GM18951 (cell line): ENCODE data around the gene RPS6KA5.
"Not testable (repeated sequence)": the region's sequence is repeated elsewhere in the genome, so short reads cannot be mapped to it uniquely, and the experiment has no call there.

Experiments used
- POLR2A ChIP-seq: IDR thresholded peaks from 4 replicates; pipeline ENCODE4 v1.6.1; 2011; ENCODE audit warnings: mild to moderate bottlenecking; ENCODE audit not compliant: insufficient read length, insufficient read depth; ENCODE audit errors: extremely low read depth
- in situ Hi-C: fragments of 300-500 bp; cut with MboI; formaldehyde crosslinking; loops from one replicate; pipeline ENCODE4 v1.12.0; 2022; ENCODE audit warnings: low sequenced_read_pairs, mixed read lengths, inconsistent platforms; ENCODE audit not compliant: unreplicated experiment

RPS6KA5 gene

GRCh38 chr14:90971687-90972086 lies 88.8 kb downstream of the RPS6KA5 start:
- TF ChIP-seq POLR2A = no peak
- in situ Hi-C loops = no loop called here

DNA sequence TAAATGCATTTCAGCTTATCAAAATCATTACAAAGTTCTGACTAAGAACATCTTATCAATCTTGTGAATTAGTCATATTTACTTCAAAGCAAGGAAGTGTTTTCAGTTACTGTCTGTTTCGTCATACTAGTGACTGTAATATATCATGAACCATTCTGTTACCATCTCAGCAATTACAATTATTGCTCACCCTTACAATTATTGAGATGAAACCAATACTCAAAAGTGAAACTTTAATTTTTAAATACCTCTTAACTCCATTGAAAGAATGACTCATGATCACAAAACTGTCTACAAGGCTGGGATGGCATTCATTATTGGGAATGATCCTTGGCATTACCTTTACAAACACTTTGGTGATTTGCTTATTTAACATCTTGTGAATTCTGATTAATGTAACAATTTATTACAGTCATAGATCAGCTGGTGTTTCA lies 90.3 kb downstream of the RPS6KA5 start:
- in situ Hi-C loops = no loop called here
- no peak for TF ChIP-seq POLR2A

- in situ Hi-C loops = no loop called here
- TF ChIP-seq POLR2A = no peak
Observed at GRCh38 chr14:90969531-90970166, 90.8 kb downstream of the RPS6KA5 start.

DNA sequence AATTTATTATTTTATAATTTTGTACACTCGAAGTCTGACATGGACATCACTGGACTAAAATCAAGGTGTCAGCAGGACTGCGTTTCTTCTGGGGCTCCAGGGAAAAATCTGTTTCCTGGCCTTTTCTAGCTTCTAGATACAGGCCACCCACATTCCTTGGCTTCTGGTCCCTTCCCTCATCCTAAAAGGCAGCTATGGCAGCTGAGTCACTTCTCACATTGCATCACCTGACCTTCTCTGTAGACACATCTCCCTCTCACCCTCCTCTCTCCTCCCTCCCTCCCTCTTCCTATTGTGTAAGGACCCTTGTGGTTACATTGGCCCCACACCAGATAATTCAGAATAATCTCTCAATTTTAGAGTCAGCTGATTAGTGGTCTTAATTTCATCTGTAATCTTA lies 92.4 kb downstream of the RPS6KA5 start:
- TF ChIP-seq POLR2A = no peak
- in situ Hi-C loops = no loop called here

GRCh38 chr14:90966493-90966892 lies 93.9 kb downstream of the RPS6KA5 start:
- in situ Hi-C loops = no loop called here
- TF ChIP-seq POLR2A = no peak

DNA sequence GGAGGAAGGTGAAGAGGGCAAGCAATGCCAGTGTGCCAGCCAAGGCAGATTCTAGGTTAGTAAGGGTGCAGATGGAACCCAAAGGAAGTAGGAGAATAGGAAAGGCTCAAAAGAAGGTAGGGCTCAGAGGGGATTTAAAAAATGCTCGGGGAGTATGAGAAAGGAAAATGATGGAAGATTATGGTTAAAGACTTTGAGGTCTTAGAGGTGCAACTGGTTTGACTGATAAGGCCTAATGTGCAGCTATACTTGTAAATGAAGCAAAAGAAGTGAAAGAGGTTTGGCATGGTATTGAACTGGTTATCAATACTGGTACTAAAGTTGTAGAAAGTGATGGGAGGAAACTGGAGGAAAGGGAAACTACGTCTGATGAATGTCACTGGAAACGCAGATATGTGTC lies 94.7 kb downstream of the RPS6KA5 start:
- in situ Hi-C loops = no loop called here
- no peak for TF ChIP-seq POLR2A

DNA sequence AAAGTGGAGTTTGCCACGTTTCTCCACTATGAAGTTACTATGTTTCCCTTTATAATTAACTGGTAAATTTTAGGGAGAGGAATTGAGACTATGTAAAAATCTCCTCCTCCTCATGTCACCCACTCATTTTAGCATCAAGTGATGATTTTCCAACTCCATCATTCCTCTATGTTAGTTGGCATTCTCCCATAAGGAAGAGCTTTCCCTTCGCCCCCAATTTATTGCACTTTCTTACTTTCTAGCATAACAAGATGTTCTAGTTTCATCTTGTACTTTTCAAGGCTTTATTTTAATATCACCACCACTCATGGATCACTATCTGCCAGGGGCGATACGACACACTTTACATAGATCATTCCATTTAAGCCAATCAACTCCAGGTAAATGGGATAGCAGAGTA lies 97.1 kb downstream of the RPS6KA5 start:
- TF ChIP-seq POLR2A = no peak
- in situ Hi-C loops = no loop called here

DNA sequence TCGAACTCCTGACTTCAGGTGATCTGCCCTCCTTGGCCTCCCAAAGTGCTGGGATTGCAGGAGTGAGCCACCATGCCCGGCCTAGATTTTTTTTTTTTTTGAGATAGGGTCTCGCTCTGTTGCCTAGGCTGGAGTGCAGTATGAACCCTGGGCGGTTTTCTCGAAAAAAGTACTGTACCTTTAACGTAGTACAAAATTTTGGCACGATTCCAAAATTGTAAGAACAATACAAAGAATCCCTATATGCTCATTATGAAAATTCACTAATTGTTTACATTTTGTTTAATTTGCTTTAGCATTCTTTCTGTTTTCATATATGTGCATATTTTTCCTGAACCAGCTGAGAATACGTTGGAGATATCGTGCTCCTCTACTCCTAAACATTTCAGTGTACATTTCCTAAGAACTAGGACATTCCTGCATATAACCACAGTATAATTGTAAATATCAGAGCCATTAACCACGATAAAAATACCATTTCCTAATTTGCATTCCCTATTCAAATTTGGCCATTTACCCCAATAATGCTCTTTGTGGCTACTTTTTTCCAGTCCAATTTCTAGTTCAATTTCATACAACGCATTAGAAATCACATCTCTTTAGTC lies 97.8 kb downstream of the RPS6KA5 start:
- no peak for TF ChIP-seq POLR2A
- in situ Hi-C loops = no loop called here

DNA sequence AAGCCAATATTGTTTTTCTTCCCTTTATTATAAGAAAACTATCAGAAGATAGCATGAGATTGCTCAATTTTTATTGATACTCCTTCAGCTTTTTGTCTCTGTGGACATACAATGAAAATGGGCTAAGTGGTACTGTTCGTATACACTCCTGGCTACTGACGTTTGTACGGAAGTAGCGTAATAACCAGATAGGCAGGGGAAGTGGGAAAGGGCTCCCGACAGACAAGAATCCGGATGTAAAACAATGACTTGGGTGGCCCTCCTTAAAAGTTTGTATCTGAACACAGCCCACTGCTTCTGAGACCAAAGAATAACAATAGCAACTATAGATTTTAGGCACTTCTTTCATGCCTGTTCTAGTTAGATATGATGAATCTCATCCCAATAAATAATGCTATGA lies 99.6 kb downstream of the RPS6KA5 start:
- no peak for TF ChIP-seq POLR2A
- in situ Hi-C loops = no loop called here

DNA sequence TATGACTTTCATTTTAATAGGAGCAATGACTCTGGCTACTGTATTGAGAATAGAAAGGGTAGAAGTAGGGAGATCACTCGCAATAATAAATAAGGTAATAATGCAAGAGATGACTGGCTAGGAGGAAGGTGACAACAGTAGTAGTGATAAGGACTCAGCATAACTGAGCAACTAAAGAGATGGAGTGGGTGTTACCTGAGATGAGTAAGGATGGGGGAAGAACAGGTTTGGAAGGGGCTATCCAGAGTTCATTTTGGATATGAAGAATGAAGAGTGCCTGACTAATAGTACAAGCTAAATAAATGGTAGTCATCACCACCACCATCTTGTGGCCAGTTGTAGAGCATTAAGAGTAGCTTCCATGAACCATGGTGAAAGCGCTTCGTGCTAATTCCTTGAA lies 101.1 kb downstream of the RPS6KA5 start:
- no peak for TF ChIP-seq POLR2A
- in situ Hi-C loops = no loop called here

DNA sequence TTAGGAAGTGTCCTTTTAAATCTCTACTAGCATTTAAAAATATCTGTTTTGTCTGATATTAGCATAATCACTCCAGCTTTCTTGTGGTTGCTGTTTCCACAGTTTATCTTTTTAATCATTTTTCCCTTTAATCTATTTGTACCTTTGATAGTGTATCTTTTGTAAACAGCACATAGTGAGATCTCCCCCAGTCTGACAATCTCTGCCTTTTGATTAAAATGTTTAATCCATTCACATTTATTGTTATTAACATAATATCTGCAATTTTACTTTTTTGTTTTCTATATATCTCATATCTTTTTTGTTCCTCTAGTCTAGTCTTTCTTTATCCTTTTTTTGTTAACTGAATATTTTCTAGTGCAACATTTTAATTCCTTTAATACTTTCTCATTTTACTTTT lies 104.2 kb downstream of the RPS6KA5 start:
- in situ Hi-C loops = no loop called here
- TF ChIP-seq POLR2A = no peak

DNA sequence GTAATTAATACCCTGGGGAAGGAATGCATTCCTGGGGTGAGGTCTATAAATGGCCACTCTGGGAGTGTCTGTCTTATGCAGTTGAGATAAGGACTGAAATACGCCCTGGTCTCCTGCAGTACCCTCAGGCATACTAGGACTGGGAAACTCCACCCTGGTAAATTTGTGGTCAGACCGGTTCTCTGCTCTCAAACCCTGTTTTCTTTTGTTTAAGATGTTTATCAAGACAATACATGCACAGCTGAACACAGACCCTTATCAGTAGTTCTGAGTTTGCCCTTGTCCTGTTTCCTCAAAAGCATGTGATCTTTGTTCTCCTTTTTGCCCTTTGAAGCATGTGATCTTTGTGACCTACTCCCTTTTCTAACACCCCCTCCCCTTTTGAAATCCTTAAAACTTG lies 106.8 kb downstream of the RPS6KA5 start:
- in situ Hi-C loops = not testable (repeated sequence)

GRCh38 chr14:90943367-90943766 lies 117.1 kb downstream of the RPS6KA5 start:
- TF ChIP-seq POLR2A = no peak
- in situ Hi-C loops = no loop called here

- in situ Hi-C loops = no loop called here
- TF ChIP-seq POLR2A = no peak
Observed at GRCh38 chr14:90942511-90942910, 117.9 kb downstream of the RPS6KA5 start.

GRCh38 chr14:90941706-90942105 lies 118.7 kb downstream of the RPS6KA5 start:
- in situ Hi-C loops = no loop called here
- no peak for TF ChIP-seq POLR2A

GRCh38 chr14:90940318-90940962 lies 120.0 kb downstream of the RPS6KA5 start:
- in situ Hi-C loops = no loop called here
- no peak for TF ChIP-seq POLR2A

DNA sequence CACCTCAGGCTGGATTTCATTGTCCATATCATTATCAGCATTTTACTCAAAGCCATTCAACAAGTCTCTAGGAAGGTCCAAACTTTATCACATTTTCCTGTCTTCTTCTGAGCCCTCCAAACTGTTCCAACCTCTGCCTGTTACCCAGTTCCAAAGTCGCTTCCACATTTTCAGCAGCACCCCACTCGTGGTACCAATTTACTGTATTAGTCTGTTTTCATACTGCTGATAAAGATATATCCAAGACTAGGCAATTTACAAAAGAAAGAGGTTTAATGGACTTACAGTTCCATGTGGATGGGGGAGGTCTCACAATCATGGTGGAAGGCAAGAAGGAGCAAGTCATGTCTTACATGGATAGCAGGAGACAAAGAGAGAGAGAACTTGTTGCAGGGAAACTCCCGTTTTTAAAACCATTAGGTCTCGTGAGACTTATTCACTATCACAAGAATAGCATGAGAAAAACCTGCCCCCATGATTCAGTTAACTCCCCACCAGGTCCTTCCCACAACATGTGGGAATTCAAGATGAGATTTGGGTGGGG lies 121.1 kb downstream of the RPS6KA5 start:
- in situ Hi-C loops = not testable (repeated sequence)
